Ovary (tissue), 3 donors: ENCODE results near the gene ADAD1.

Experiments
- CTCF ChIP-seq, 3 donors: fragments of 450-650 bp in 2 of 3; fragments of 200-600 bp in 1 of 3; IDR thresholded peaks; one replicate each; pipeline versions ENCODE4 v1.5.1 to v1.8.0; 2016 to 2022; ENCODE audit warnings: antibody characterized with exemption in 3 of 3, mild to moderate bottlenecking in 1 of 3
- EP300 ChIP-seq: sonication (generic); formaldehyde crosslinking; IDR thresholded peaks from one replicate; pipeline ENCODE4 v1.6.1; 2017; ENCODE audit warnings: antibody characterized with exemption
- POLR2A ChIP-seq: fragments of 450-650 bp; IDR thresholded peaks from one replicate; pipeline ENCODE4 v1.6.1; 2017; ENCODE audit warnings: antibody characterized with exemption, mild to moderate bottlenecking, moderate library complexity
- donor health status: DM: no; HTN: no; CAD: no.

- TF ChIP-seq CTCF (IDR thresholded peaks at IDR 0.05) (no peak), POLR2A (no peak), EP300 (no peak)
Observed at GRCh38 chr4:122476745-122477144, 97.9 kb downstream of the ADAD1 start.
